HG03460 (cell line): ENCODE measurements around the gene RIMBP2.

ENCODE experiments used
- ATAC-seq: cut with Tn5 transposase; IDR thresholded peaks from one replicate; pipeline ENCODE4 v1.9.1; 2021; ENCODE audit not compliant: unreplicated experiment

Gene RIMBP2

GRCh38 chr12:130520784-130521183, 195.3 kb downstream of the RIMBP2 start:
- ATAC-seq: no peak

DNA sequence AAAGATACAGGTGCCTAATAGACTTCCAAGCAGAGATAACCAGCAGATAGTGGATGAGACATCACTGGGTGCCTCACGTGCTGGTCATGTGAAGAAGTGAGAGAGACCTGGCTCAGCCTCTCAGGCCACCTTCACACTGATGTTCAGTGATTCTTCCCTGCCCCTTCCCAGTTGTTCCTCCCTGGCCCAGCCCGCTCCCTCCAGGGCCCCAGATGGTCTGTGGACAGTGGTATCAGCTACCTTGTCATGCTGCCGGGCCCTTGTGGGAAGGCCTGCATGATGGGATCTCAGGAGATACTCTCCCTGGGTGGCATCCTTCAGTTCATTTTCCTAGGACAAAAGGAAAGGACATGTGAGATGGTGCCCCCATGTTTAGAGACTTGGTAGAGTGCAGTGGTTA, 198.5 kb downstream of the RIMBP2 start:
- ATAC-seq: no peak

DNA sequence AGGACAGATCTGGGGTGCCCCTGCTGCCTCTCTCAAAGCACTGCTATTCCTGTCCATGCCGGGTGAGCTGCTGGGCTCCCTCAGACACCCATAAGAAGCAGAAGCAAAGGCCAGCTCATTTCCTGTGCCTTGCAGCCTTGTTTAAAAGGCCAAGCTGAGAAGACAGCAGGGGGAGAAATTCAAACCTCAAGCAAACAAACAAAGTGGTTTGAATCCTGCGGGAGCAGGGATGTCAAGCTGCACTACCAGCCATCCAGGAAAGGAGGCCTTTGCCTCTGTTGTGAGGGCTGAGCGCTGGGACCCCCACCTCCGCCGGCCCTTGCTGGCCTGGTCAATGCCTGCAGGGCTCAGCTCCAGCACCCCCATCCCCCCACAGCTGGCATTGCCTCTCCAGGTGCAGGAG, 201.9 kb downstream of the RIMBP2 start:
- ATAC-seq: no peak

GRCh38 chr12:130513556-130513955, 202.5 kb downstream of the RIMBP2 start:
- no peak for ATAC-seq

DNA sequence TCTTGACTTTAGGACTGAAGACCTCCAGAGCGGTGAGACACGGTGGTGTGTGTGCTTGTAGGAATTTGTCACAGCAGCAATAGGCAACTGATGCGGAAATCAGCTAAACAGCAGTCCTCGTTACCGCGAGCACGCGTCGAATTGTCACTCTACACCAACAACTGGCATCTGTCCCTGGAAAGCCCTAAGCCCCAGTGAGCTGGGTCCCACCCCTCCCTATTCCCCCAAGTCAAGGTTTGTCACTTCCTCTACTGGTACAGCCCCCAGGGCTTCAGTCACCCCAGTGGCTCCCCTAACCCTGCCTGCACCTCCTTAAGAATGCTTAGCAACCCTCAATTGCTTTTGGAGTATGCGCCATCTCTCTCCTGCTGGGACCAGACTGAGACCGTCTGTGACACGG, 204.8 kb downstream of the RIMBP2 start:
- no peak for ATAC-seq

- ATAC-seq: no peak
Observed at GRCh38 chr12:130509454-130509853, 206.6 kb downstream of the RIMBP2 start.

DNA sequence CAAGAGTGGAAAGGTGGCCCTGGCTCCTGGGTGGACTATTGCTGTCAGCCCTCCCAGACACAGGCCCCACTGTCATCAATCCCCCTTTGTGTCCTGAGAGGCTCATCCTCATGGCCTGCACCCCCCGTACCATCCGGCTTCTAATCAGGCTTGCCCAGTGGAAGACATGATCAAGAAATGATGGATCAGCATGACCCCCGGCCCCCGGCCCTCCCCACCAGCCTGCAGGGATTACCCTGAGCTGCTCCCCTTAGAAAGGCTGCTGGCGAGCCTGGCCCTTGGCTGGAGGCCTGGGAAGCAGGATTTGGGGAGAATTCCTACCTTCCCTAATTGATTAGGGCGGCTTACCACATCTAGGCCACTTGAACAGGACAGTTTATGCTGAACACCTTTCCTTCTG, 207.3 kb downstream of the RIMBP2 start:
- ATAC-seq: no peak

GRCh38 chr12:130508318-130508717, 207.8 kb downstream of the RIMBP2 start:
- ATAC-seq: no peak

GRCh38 chr12:130506844-130507243, 209.3 kb downstream of the RIMBP2 start:
- ATAC-seq: no peak

GRCh38 chr12:130504840-130505175, 211.3 kb downstream of the RIMBP2 start:
- ATAC-seq: no peak

DNA sequence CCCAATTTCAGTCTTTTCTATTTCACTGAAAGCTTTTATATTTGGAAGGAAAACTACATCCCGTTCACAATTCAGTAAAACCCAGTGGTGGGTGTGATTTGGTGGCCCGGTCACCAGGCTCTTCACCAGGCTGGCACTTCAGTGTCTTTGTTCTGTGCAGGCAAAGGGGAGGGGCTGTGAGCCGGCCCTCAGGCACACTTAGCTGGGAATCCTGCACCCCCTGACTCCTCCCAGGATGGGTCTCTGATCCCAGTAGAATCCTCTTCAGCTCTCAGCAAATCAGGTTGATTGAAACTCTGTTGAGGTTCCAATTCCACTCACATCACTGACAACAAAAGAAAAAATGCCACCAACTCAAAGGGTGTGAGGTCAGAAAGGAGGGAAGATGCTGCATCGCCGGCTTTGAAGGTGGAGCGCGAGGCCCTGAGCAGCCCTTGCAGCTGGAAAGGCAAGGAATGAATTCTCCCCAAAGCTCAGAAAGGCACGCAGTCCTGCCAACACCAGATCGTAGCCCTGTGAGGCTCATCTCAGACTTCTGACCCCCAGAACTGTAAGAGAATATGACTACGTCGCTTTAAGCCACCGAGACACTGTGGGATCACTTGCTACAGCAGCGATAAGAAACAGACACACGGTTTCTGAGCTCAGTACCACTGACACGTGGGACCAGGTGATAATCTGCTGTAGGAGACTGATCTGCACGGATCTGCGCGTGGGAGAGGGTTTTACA, 211.8 kb downstream of the RIMBP2 start:
- ATAC-seq: no peak

- no peak for ATAC-seq
Observed at GRCh38 chr12:130501821-130502220, 214.3 kb downstream of the RIMBP2 start.

DNA sequence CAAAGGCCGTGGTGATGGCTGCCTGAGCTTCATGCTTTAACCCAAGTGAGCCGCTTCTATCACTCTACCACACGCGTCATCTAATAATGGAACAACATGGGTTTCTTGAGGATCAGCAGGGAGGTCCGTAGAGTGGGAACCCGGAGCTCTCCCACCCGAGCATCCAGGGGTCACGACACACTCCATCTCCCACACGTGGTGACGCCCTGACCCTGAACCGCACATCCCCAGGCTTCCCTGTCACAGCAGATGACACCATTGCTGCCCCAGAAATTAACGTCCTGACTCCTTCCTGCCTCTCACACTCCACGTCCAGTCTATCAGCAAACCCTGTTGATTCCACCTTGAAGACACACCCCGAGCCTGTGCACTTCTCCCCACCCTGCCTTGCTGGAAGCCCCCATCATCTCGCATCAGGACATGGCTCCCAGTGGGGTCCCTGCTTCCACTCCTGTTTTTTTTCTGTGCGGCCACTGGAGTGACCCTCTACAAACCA, 215.2 kb downstream of the RIMBP2 start:
- no peak for ATAC-seq

DNA sequence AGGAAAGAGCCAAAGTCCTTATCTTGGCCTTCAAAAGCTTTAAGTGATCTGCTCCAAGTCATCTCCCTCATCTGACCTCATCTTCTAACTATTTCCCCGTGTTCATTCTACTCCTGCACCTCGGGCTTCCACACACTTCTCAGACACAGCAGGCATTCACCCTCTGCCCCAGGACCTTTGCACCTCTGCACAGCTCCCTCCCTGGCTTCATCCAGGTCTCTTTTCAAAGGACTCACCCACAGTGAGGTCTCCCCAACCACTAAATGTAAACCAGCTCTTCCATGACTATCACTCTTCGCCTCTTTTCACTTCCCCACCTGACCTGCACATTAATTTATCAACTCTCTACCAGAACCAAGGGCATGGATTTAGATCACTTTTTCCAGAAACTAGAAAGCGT, 216.6 kb downstream of the RIMBP2 start:
- ATAC-seq: no peak

GRCh38 chr12:130498589-130499385, 217.3 kb downstream of the RIMBP2 start:
- no peak for ATAC-seq

GRCh38 chr12:130497991-130498390, 218.1 kb downstream of the RIMBP2 start:
- no peak for ATAC-seq

DNA sequence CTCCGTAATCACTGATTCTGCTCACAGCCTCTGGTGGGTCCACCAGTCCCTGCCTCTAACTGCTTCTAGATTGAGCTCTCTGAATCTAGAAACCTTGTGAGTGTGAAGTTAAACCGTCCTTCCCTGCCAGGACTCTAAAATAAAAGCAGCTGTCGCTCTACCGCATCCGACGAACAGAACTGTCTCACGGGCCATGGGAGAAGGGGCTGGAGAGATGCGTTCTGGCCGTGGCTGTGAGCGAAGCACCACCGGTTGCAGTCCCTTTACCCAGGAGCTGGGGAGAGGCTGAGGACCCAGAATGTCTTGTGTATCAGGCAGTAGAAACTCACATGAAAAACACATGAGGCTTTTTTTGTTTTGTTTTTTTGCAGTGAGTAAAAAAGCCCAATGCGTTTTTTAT, 218.8 kb downstream of the RIMBP2 start:
- no peak for ATAC-seq

DNA sequence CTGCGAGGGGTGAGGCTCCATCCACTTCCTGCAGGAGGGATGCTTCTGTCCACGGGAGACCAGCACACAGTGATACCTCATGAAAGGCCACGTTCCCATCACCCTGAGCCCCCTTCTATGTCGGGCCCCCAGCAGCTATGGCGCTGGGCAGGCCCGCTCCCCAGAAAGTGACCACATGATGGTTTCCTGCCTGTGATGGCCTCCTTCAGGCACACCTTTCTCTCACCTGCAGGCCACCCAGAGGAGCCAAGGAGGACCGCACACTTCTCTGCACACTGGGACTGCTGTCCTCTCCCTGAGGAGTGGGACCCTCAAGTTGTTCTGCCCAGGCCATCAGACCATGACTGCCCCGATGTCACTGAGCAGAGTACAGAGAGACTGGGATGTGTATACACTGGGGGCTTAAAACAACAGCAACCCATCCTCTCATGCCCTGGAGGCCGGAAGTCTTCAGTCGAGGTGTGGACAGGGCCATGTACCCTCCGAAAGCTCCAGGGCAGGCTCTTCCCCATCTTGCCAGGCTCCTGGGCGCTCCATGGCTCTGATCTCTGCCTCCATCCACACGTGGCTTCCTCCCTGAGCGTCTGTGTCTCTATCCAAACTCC, 219.5 kb downstream of the RIMBP2 start:
- ATAC-seq: no peak

DNA sequence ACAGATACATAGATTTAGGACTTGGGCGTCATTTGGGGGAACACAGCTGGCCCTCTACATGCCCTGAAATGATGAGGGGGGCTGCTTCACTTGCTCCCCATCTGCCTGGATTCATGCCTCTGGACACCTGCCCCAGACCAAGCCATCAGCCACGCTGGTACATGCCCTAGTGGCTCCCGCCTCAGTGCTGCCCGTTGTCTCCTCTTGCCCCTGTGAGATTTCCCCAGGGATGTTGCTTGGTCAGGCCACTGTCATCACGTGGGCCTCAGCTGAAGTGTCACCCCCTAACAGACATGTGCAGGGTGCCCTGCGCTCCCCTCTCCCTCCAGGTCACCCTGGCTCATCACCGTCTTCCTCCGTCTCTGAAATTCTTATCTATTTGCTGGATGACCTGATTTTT, 220.9 kb downstream of the RIMBP2 start:
- no peak for ATAC-seq

GRCh38 chr12:130494736-130495135, 221.4 kb downstream of the RIMBP2 start:
- ATAC-seq: no peak

DNA sequence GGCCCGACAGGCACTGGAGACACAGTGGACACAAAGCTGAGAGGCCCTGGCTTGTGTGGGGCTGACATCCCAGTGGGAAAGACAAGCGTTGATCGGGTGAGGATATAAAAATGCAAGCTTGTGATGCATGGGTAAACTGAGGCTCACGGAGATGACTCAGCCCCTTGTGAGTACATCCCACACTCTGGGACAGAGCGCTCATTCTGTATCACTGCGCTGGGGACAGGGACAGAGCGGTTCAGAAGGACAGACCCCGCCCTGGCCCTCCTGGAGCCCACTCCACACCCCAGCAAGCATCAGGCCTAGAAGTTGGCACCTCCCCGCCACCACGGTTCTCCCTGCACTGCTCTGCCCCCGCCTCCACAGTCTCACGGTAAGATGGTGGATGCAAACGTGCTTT, 222.1 kb downstream of the RIMBP2 start:
- ATAC-seq: no peak
